Measurements from ENCODE around the gene RTCA. TPM values are rescaled to one million over a fixed set of nuclear protein-coding genes. Genes with fewer than 3 reads are reported as not detected.
"Not testable (repeated sequence)": the region's sequence is repeated elsewhere in the genome, so short reads cannot be mapped to it uniquely, and the experiment has no call there.

The RTCA gene
- total and polyA plus RNA-seq, 4 donors, result 28.8 to 46.4 (median 45.0) TPM

DNA sequence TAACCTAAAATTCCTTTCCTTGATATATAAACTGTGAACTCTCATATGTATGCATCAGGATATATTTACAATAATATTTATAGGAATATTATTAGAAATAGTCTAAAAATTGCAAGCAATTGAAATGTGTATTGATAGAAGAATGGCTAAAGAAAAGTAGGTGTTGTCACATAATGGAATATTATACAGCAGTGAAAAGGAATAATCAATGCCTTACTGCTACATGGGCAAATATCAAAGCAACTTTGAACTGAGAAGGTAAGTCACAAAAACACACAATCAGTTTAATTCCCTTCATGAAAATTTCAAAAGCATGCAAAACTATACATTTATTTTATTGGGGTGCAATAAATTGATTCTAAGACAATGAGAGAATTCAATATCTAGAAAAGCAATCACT, 50.6 kb downstream of the RTCA start:
- H3K36me3 ChIP-seq (ENCODE audit: control insufficient read depth, insufficient read depth, low read length), result no peaks in the 10 kb centered on the region
- no peak overlapping the region for H3K27ac ChIP-seq (ENCODE audit: low read depth, low read length)
- H3K4me1 ChIP-seq (ENCODE audit: control insufficient read depth, insufficient read depth, low read length), result no peaks in the 10 kb centered on the region
- H3K27me3 ChIP-seq (ENCODE audit: control insufficient read depth, insufficient read depth, low read length), result no peaks in the 10 kb centered on the region
- H3K9me3 ChIP-seq (ENCODE audit: control insufficient read depth, insufficient read depth, low read length), result no peaks in the 10 kb centered on the region
- no peak overlapping the region for H3K4me3 ChIP-seq (ENCODE audit: low read depth, low read length)
- DNase-seq (ENCODE audit: low read depth in 4 of 6, low spot score in 6 of 6), result no peak

DNA sequence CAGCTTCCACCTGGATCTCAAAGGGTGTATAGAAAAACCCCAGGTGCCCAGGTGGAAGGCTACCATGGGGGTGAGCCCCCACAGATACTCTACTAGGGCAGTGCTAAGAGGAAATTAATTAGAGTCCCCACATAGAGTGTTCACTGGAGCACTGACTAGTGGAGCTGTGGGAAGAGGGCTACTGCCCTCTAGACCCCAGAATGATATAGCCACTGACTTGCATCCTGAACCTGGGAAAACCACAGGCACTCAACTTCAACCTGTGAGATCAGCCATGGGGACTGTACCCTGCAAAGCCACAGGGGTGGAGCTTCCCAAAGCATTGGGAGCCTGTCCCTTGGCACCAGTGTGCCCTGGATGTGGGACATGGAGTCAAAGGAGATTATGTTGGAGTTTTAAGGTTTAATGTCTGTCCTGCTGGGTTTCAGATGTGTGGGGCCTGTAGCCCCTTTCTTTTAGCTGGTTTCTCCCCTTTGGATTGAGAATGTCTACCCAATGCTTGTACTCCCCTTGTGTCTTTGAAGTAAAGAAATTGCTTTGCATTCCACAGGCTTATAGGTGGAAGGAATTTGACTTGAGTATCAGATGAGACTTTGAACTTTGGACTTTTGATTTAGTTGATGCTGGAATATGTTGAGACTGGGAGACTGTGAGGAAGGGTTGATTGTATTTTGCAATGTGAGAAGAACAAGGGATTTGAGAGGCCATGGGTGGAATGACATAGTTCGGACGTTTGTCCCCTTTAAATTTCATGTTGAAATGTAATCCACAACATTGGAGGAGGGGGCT, 54.5 kb downstream of the RTCA start:
- Histone ChIP-seq H3K4me3 (ENCODE audit: low read depth, low read length) (no peak overlapping the region), H3K27ac (ENCODE audit: low read depth, low read length) (no peak overlapping the region), H3K9me3 (ENCODE audit: control insufficient read depth, insufficient read depth, low read length) (no peaks in the 10 kb centered on the region), H3K27me3 (ENCODE audit: control insufficient read depth, insufficient read depth, low read length) (no peaks in the 10 kb centered on the region), H3K36me3 (ENCODE audit: control insufficient read depth, insufficient read depth, low read length) (no peaks in the 10 kb centered on the region), H3K4me1 (ENCODE audit: control insufficient read depth, insufficient read depth, low read length) (no peaks in the 10 kb centered on the region)
- 92% methylated on average over 2 of the region's 2 CpGs for WGBS (ENCODE audit: insufficient coverage)
- DNase-seq (ENCODE audit: low read depth in 4 of 6, low spot score in 6 of 6), result no peak

DNA sequence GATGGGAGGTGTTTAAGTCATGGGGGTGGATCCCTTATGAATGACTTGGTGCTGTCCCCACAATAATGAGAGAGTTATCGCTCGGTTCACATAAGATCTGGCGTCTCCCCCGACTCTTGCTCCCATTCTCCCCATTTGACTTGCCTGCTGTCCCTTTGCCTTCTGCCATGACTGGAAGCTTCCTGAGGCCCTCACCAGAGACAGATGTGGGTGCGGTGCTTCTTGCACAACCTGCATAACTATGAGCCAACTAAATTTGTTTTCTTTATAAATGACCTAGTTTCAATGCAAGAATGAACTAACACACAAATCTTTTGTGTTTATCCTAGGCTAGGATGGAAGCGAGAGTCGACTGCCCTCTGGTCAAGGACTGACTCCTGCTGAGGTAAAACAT, 55.1 kb downstream of the RTCA start:
- Histone ChIP-seq H3K27me3 (ENCODE audit: control insufficient read depth, insufficient read depth, low read length) (no peaks in the 10 kb centered on the region), H3K4me3 (ENCODE audit: low read depth, low read length) (no peak overlapping the region), H3K27ac (ENCODE audit: low read depth, low read length) (no peak overlapping the region), H3K36me3 (ENCODE audit: control insufficient read depth, insufficient read depth, low read length) (no peaks in the 10 kb centered on the region), H3K4me1 (ENCODE audit: control insufficient read depth, insufficient read depth, low read length) (no peaks in the 10 kb centered on the region), H3K9me3 (ENCODE audit: control insufficient read depth, insufficient read depth, low read length) (no peaks in the 10 kb centered on the region)
- no peak for DNase-seq (ENCODE audit: low read depth in 4 of 6, low spot score in 6 of 6)
- whole genome bisulfite sequencing (ENCODE audit: insufficient coverage), result 100% methylated on average over 3 of the region's 7 CpGs

DNA sequence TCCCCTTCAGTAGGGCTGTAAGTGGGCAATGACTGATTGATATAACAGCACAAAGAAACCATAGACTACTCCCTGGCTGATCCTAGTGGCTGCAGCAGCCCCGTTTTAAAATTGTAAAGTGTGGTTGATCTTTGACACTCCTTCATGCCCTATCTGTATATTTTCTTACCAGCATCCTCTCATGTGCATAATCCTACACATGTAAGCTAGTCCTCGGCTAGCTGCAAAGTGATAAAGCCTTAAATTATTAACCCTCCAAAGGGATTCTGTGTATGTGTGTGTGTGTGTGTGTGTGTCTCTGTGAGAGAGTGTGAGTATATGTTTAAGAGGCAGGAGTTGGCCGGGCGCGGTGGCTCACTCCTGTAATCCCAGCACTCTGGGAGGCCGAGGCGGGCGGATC, 55.5 kb downstream of the RTCA start:
- H3K4me1 ChIP-seq (ENCODE audit: control insufficient read depth, insufficient read depth, low read length), result no peaks in the 10 kb centered on the region
- no peaks in the 10 kb centered on the region for H3K36me3 ChIP-seq (ENCODE audit: control insufficient read depth, insufficient read depth, low read length)
- no peak overlapping the region for H3K27ac ChIP-seq (ENCODE audit: low read depth, low read length)
- H3K27me3 ChIP-seq (ENCODE audit: control insufficient read depth, insufficient read depth, low read length), result no peaks in the 10 kb centered on the region
- H3K9me3 ChIP-seq (ENCODE audit: control insufficient read depth, insufficient read depth, low read length), result no peaks in the 10 kb centered on the region
- WGBS (ENCODE audit: insufficient coverage), result no CpG with 5 or more reads among the region's 8 CpGs
- DNase-seq (ENCODE audit: low read depth in 4 of 6, low spot score in 6 of 6), result no peak
- no peak overlapping the region for H3K4me3 ChIP-seq (ENCODE audit: low read depth, low read length)

DNA sequence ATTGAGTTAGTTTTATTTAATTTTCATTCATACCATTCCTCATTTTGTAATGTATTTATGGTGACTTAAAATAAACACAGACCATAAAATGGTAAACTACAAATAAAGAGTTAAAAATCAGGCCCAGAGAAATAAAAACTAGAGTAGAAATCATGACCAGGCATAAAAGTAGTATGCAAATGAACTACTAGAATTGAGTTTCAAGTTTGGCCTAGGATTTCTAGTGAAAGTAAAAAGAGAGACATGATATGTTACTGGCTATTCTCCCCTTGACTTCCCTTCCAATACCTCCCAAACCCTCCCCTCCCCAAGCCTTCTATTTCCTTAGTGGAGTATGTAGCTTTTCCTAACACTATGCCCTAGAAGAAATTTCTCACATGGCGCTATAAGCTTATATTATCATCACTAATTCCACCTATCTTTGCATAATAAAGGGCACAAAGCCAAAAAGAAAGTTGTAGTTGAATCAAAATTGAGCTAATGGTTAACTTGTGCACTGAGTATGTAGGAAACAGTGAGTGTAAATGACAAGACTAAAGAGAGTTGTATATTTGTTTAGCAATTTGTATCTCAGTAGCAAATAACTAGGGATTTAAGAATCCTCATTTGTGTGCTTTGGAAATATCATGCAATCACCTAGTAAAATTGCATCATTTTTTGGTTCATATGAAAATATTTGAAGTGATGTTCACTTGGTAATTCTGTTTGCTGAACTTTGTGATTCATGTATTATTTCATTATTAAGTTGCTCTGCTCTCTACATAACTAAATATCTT, 56.6 kb downstream of the RTCA start:
- no peaks in the 10 kb centered on the region for H3K4me1 ChIP-seq (ENCODE audit: control insufficient read depth, insufficient read depth, low read length)
- no peak overlapping the region for H3K27ac ChIP-seq (ENCODE audit: low read depth, low read length)
- peak in 1 of 6 donors; percentile 12 for DNase-seq (ENCODE audit: low read depth in 4 of 6, low spot score in 6 of 6)
- no peaks in the 10 kb centered on the region for H3K36me3 ChIP-seq (ENCODE audit: control insufficient read depth, insufficient read depth, low read length)
- no peak overlapping the region for H3K4me3 ChIP-seq (ENCODE audit: low read depth, low read length)
- H3K27me3 ChIP-seq (ENCODE audit: control insufficient read depth, insufficient read depth, low read length), result no peaks in the 10 kb centered on the region
- no CpG with 5 or more reads among the region's 1 CpG for WGBS (ENCODE audit: insufficient coverage)
- H3K9me3 ChIP-seq (ENCODE audit: control insufficient read depth, insufficient read depth, low read length), result no peaks in the 10 kb centered on the region

DNA sequence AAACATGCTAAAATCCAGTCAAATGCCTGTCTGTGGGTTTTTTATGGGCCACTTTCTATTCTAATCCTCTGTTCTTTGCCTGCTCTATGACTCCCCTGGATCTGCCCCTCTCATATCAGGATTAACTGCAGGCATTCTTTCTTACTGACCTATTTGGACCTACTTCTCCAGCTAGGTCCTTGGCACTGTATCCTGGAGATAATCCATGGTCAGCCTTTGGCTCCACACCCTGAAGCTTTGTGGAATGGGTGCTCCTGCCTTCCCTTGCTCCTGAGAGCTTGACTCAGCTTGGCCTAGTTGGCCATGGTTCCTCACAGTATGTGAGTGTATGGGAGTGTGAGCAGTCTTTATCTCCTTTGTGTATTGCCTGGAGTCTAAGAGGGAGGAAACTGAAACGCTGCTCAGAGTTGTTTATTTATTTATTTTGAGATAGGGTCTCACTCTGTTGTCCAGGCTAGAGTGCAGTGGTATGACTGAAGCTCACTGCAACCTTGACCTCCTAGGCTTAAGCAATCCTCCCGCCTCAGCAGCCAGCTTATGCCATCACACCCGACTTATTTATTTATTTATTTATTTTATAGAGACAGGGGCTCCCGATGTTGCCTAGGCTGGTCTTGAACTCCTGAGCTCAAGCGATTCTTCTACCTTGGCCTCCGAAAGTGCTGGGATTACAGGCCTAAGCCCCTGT, 57.5 kb downstream of the RTCA start:
- Histone ChIP-seq H3K4me1 (ENCODE audit: control insufficient read depth, insufficient read depth, low read length) (no peaks in the 10 kb centered on the region), H3K27ac (ENCODE audit: low read depth, low read length) (no peak overlapping the region), H3K36me3 (ENCODE audit: control insufficient read depth, insufficient read depth, low read length) (no peaks in the 10 kb centered on the region), H3K27me3 (ENCODE audit: control insufficient read depth, insufficient read depth, low read length) (no peaks in the 10 kb centered on the region), H3K4me3 (ENCODE audit: low read depth, low read length) (no peak overlapping the region), H3K9me3 (ENCODE audit: control insufficient read depth, insufficient read depth, low read length) (no peaks in the 10 kb centered on the region)
- 100% methylated on average over 4 of the region's 6 CpGs for WGBS (ENCODE audit: insufficient coverage)
- no peak for DNase-seq (ENCODE audit: low read depth in 4 of 6, low spot score in 6 of 6)

DNA sequence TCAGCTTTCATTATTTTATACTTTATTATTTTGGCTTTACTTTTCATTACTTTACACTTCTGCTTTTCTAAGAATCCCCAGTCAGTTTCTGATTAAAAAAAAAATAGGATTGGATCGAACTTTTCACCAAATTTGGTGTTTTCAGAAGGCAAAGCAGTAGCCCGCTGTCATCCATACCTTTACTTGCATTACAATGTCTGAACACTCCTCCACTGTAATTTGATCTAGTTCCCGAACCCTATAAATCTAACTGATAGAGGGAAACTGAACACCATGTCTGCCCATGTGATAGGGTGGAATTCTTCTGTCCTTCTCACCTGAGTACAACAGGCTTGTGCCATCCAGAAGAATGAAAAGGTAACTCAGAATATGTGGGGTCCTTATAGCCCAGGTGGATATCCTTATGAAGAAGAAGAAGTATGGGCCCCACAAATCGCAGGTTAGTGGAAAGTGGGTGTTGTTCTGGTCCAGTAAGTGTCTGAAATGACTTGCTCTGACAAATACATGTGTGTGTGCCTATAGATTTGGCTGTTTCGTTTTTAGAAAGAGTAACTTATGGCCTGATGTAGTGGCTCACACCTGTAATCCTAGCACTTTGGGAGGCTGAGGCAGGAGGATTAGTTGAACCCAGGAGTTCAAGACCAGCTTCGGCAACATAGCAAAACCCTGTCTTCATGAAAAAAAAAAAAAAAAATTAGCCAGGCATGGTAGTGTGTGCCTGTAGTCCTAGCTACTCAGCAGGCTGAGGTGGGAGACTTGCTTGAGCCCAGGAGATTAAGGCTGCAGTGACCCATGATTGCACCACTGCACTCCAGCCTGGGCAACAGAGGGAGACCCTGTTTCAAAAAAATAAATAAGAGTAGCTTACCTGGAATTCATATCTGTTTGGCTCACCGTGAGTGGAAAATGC, 59.7 kb downstream of the RTCA start:
- H3K36me3 ChIP-seq (ENCODE audit: control insufficient read depth, insufficient read depth, low read length), result no peaks in the 10 kb centered on the region
- DNase-seq (ENCODE audit: low read depth in 4 of 6, low spot score in 6 of 6), result no peak
- WGBS (ENCODE audit: insufficient coverage), result 91% methylated on average over 2 of the region's 7 CpGs
- no peaks in the 10 kb centered on the region for H3K9me3 ChIP-seq (ENCODE audit: control insufficient read depth, insufficient read depth, low read length)
- no peaks in the 10 kb centered on the region for H3K27me3 ChIP-seq (ENCODE audit: control insufficient read depth, insufficient read depth, low read length)
- no peak overlapping the region for H3K4me3 ChIP-seq (ENCODE audit: low read depth, low read length)
- no peak overlapping the region for H3K27ac ChIP-seq (ENCODE audit: low read depth, low read length)
- no peaks in the 10 kb centered on the region for H3K4me1 ChIP-seq (ENCODE audit: control insufficient read depth, insufficient read depth, low read length)

DNA sequence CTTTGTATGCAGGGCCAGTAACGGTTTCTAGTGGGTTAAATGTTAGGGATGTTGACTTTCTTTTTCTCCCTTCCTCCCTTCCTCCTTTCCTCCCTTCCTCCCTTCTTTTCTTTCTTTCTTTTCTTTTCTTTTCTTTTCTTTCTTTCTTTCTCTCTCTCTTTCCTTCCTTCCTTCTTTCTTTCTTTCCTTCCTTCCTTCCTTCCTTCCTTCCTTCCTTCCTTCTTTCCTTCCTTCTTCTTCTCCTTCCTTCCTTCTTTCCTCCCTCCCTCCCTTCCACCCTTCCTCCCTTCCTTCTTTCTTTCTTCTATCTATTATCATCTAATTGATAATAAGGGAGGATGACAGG, 60.3 kb downstream of the RTCA start:
- DNase-seq (ENCODE audit: low read depth in 4 of 6, low spot score in 6 of 6); H3K4me3 ChIP-seq (ENCODE audit: low read depth, low read length); H3K27me3 ChIP-seq (ENCODE audit: control insufficient read depth, insufficient read depth, low read length); H3K36me3 ChIP-seq (ENCODE audit: control insufficient read depth, insufficient read depth, low read length); H3K27ac ChIP-seq (ENCODE audit: low read depth, low read length); H3K4me1 ChIP-seq (ENCODE audit: control insufficient read depth, insufficient read depth, low read length); H3K9me3 ChIP-seq (ENCODE audit: control insufficient read depth, insufficient read depth, low read length): not testable (repeated sequence)
- no CpG with 5 or more reads among the region's 1 CpG for WGBS (ENCODE audit: insufficient coverage)

DNA sequence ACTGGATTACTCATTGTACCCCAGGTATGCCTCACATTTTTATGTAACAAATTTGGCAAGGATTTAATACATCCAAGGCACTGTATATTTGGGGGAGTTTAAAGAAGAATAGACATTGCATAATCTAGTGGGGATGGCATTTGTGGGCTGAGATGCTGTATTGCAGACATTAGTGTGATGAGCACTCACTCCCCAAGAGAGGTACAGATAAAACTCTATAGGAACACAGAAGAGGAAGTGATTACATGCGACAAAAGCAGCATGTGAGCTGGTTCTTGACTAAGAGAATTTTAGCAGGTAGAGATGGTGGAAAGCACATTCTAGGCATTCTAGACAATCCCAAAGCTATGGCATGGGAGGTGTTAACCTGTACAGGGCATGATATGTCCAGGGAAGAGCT, 62.1 kb downstream of the RTCA start:
- no peak overlapping the region for H3K27ac ChIP-seq (ENCODE audit: low read depth, low read length)
- no peak for DNase-seq (ENCODE audit: low read depth in 4 of 6, low spot score in 6 of 6)
- no peaks in the 10 kb centered on the region for H3K9me3 ChIP-seq (ENCODE audit: control insufficient read depth, insufficient read depth, low read length)
- no peaks in the 10 kb centered on the region for H3K36me3 ChIP-seq (ENCODE audit: control insufficient read depth, insufficient read depth, low read length)
- no peaks in the 10 kb centered on the region for H3K27me3 ChIP-seq (ENCODE audit: control insufficient read depth, insufficient read depth, low read length)
- no peak overlapping the region for H3K4me3 ChIP-seq (ENCODE audit: low read depth, low read length)
- H3K4me1 ChIP-seq (ENCODE audit: control insufficient read depth, insufficient read depth, low read length), result no peaks in the 10 kb centered on the region
- no CpG with 5 or more reads among the region's 1 CpG for WGBS (ENCODE audit: insufficient coverage)
